ENCODE data around the gene NUAK2.
A peak's percentile ranks its signal among the peaks of the same experiment; 100 is the strongest.

Gene NUAK2

DNA sequence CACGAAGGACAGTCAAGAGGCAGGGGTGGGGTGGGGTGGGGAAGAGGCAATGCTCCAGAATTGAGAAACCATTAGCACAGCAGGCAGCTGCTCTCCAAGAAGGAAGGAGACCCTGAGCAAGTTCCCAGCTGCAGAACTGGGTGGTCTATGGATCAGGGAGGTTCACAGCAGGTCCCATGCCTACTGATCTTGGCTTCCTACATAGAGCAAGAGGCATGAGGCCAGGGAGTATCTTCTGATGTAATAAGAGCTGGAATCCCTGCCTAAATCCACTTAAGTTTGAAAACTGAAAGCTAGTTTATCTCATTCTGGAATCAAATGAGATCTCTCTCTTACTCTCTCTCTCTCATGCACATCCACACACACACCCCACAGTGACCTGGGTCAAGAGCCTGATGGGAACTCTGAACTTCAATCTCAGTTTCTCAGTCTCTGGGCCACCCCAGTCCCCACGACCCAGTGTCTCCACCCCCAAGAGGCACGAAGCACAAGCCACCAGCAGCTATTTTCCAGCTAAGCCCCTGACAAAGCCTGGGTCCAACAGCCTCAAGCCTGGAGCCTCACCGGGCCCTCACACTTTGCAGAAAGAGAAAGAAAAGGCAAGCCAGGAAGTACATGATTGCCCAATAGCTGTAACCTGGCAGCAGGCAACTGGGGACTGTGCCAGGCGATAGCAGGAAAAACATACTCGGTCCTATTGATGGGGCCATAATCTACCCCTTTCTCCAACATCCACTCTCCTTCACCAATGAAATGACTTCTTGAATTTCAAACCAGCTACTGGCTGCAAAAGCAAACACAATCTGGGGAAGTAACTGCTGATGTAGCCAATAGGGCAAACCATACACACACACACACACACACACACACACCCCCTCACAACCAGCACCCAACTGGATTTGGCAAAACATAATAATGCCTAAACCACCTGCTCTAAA is 2.2 kb downstream of the NUAK2 start:
- H3K27me3 ChIP-seq (ENCODE audit: control insufficient read depth in 1 of 2, insufficient read depth in 2 of 2, low read length in 2 of 2): peaks cover 2 to 3% of the 10 kb centered on the region in 2 donors
- H3K27ac ChIP-seq (ENCODE audit: low read length): no peak overlapping the region
- H3K4me3 ChIP-seq (ENCODE audit: low read length in 2 of 2): peak overlapping the region in 1 of 2 donors; percentile 40
- no peak overlapping the region for H3K9ac ChIP-seq (ENCODE audit: low read length in 2 of 2)
- peaks cover 27% of the 10 kb centered on the region for H3K4me1 ChIP-seq (ENCODE audit: control insufficient read depth, insufficient read depth, low read length)
- no peaks in the 10 kb centered on the region for H3K9me3 ChIP-seq (ENCODE audit: control insufficient read depth in 2 of 2, low read length in 2 of 2)
- no peaks in the 10 kb centered on the region for H3K36me3 ChIP-seq (ENCODE audit: control insufficient read depth in 2 of 2, insufficient read depth in 2 of 2, low read length in 2 of 2)

DNA sequence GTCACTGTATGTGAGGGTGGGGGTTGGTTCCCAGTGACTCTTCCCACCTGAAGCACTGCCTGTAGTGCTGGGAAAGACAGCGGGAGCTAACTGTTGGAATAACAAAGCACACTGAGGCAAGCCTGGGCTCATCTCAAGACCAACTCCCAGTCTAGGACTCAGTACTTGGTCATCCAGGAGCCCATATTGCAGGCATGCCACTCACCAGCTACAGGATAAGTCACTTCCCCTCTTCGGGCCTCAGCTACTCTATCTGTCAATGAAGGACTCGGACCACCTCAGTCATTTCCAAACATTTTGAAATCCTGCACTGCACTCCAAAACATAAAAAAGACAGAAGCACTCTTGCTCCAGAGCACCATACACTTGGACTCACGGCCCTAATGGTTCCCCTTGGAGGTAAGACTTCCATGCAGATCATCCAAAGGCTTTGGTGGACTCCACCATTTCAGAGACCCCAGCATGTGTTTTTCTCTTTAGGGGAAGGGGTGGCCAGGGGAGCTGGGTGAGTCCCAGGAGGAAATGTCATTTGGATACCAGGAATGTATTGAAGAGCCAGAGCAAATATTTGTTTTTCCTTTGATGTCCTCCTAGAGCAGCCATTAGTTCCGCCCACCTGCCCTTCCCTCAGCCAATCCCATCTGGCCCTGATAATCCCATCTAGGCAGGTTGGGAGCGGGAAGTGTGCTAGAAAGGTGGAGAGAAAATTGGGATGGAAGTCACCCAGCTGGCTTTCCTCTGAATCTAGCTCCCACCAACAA is 3.1 kb downstream of the NUAK2 start:
- peaks cover 2 to 3% of the 10 kb centered on the region in 2 donors for H3K27me3 ChIP-seq (ENCODE audit: control insufficient read depth in 1 of 2, insufficient read depth in 2 of 2, low read length in 2 of 2)
- no peak overlapping the region for H3K9ac ChIP-seq (ENCODE audit: low read length in 2 of 2)
- no peak overlapping the region for H3K27ac ChIP-seq (ENCODE audit: low read length)
- no peak overlapping the region for H3K4me3 ChIP-seq (ENCODE audit: low read length in 2 of 2)
- H3K4me1 ChIP-seq (ENCODE audit: control insufficient read depth, insufficient read depth, low read length): peaks cover 32% of the 10 kb centered on the region
- H3K9me3 ChIP-seq (ENCODE audit: control insufficient read depth in 2 of 2, low read length in 2 of 2): no peaks in the 10 kb centered on the region
- no peaks in the 10 kb centered on the region for H3K36me3 ChIP-seq (ENCODE audit: control insufficient read depth in 2 of 2, insufficient read depth in 2 of 2, low read length in 2 of 2)

DNA sequence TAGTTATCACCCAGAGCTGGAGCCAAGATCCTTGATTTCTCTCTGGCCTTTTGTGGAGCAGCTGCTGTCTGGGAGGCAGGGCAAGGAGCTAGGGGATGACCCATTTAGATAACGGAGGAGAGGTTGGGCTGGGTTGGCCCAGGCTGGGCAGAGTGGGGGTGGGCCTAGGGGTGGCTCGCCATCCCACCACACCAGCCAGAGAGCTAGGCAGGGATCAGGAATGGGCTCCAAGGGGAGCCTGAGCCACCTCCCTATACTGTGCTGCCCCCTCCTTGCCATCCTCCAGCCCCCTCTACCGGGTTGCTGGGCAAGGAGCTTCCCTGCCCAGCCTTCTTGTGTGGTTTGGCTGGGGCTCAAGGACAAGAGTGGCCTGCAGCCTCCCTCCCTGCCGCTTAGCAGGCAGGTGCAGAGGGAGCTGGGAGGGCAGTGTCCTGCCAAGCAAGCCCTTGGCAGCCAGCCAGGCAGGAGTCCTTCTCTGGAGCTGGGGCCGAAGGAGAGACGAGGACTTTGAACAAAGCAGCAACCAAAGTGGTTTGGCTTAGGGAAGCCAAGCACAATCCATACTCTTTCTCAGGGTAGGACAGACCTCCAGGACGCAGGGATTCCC is 4.1 kb downstream of the NUAK2 start:
- Histone ChIP-seq H3K27ac (ENCODE audit: low read length) (no peak overlapping the region), H3K27me3 (ENCODE audit: control insufficient read depth in 1 of 2, insufficient read depth in 2 of 2, low read length in 2 of 2) (peaks cover 2 to 3% of the 10 kb centered on the region in 2 donors), H3K36me3 (ENCODE audit: control insufficient read depth in 2 of 2, insufficient read depth in 2 of 2, low read length in 2 of 2) (no peaks in the 10 kb centered on the region), H3K4me1 (ENCODE audit: control insufficient read depth, insufficient read depth, low read length) (peaks cover 35% of the 10 kb centered on the region), H3K4me3 (ENCODE audit: low read length in 2 of 2) (no peak overlapping the region), H3K9ac (ENCODE audit: low read length in 2 of 2) (no peak overlapping the region), H3K9me3 (ENCODE audit: control insufficient read depth in 2 of 2, low read length in 2 of 2) (no peaks in the 10 kb centered on the region)

DNA sequence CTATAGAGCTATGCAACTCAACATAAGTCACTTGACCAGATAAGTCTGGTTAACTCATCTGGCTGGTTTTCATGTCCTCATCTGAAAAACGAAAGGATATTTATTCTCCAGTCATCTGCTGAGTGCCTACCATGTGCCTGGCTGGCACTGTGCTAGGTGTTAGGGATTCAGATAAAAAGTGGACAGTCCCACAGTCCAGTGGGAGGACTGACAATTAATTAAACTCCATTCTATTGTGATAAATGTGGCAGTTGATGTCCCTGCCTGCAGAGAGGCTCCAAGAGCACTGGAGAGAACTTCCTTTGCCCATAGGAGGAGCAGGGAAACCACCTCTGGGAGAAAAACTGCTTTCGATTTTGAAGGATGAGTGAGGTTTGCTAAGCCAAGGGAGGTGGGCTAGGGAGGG is 5.4 kb downstream of the NUAK2 start:
- no peaks in the 10 kb centered on the region for H3K36me3 ChIP-seq (ENCODE audit: control insufficient read depth in 2 of 2, insufficient read depth in 2 of 2, low read length in 2 of 2)
- H3K9me3 ChIP-seq (ENCODE audit: control insufficient read depth in 2 of 2, low read length in 2 of 2): no peaks in the 10 kb centered on the region
- H3K27ac ChIP-seq (ENCODE audit: low read length): no peak overlapping the region
- peaks cover 32% of the 10 kb centered on the region for H3K4me1 ChIP-seq (ENCODE audit: control insufficient read depth, insufficient read depth, low read length)
- no peak overlapping the region for H3K9ac ChIP-seq (ENCODE audit: low read length in 2 of 2)
- H3K27me3 ChIP-seq (ENCODE audit: control insufficient read depth in 1 of 2, insufficient read depth in 2 of 2, low read length in 2 of 2): peaks cover 3 to 8% of the 10 kb centered on the region in 2 donors
- H3K4me3 ChIP-seq (ENCODE audit: low read length in 2 of 2): no peak overlapping the region

DNA sequence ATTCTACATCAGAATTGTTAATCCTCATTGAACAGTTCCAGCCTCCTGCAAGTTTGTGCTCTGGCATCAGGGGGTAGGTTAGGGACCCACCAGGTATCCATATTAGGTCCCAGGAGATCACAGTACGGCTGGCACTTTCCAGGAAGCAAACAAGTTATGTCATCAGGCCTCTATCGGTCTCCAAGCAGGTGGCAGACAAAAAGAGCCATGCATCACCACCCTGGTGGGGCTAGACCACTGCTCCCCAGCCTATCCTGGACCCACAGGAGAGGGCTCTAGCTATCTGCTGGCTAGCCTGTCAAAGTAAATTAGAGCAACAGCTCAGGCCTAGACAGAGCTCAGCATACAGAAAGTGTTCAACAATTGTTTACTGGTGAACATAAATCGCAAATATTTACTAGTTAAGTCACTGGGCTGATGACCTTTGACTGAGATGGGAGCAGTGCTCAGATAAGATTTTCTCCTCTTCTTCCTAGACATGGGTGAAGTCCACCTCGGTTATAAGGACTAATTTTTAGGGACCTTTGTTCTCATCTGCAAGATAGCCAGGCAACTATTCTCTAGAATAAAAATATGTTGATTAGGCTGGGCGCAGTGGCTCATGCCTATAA is 6.4 kb downstream of the NUAK2 start:
- H3K9ac ChIP-seq (ENCODE audit: low read length in 2 of 2): no peak overlapping the region
- no peak overlapping the region for H3K27ac ChIP-seq (ENCODE audit: low read length)
- H3K4me3 ChIP-seq (ENCODE audit: low read length in 2 of 2): no peak overlapping the region
- no peaks in the 10 kb centered on the region for H3K9me3 ChIP-seq (ENCODE audit: control insufficient read depth in 2 of 2, low read length in 2 of 2)
- H3K4me1 ChIP-seq (ENCODE audit: control insufficient read depth, insufficient read depth, low read length): peaks cover 25% of the 10 kb centered on the region
- peaks cover 3 to 8% of the 10 kb centered on the region in 2 donors for H3K27me3 ChIP-seq (ENCODE audit: control insufficient read depth in 1 of 2, insufficient read depth in 2 of 2, low read length in 2 of 2)
- no peaks in the 10 kb centered on the region for H3K36me3 ChIP-seq (ENCODE audit: control insufficient read depth in 2 of 2, insufficient read depth in 2 of 2, low read length in 2 of 2)

DNA sequence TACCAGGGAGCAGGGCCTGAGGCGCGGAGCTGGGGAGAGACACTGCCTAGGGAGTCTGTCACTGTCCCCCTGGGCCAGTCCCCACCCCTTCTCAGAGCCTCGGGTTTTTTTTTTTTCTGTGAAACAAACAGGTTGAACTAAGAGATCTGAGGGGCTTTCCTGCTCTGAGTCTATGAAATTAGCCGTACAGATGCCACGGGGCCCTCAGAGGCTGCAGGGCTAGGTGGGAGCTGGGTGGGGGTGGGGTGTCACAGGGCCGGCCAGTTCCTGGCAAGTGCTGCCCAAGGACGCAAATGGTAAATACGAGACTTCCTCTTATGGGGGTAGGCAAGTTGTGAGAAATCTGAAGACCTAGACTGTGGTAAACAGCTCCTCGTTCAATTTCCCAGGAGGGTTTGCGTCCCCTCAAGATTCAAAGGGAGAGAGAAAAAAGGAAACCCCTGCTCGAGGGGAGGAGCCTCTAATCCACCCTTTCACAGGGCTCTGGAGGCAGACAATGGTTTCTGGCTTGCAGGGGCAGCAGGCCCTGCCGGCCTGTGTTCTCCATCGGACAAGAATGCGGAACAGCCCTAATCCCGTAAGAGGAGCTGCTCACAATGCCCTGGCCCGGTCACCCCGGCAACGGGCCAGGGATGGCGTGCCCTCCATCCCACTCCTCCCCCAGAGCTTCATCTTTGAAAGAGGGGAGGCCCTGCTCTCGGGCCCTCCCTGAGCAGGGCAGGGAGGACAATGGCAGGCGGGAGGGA is 7.8 kb downstream of the NUAK2 start:
- peak overlapping the region in 1 of 2 donors; percentile 29 for H3K4me3 ChIP-seq (ENCODE audit: low read length in 2 of 2)
- peaks cover 23% of the 10 kb centered on the region for H3K4me1 ChIP-seq (ENCODE audit: control insufficient read depth, insufficient read depth, low read length)
- peaks cover 0 to 8% of the 10 kb centered on the region in 2 donors for H3K27me3 ChIP-seq (ENCODE audit: control insufficient read depth in 1 of 2, insufficient read depth in 2 of 2, low read length in 2 of 2)
- H3K9me3 ChIP-seq (ENCODE audit: control insufficient read depth in 2 of 2, low read length in 2 of 2): no peaks in the 10 kb centered on the region
- peaks cover 0 to 2% of the 10 kb centered on the region in 2 donors for H3K36me3 ChIP-seq (ENCODE audit: control insufficient read depth in 2 of 2, insufficient read depth in 2 of 2, low read length in 2 of 2)
- no peak overlapping the region for H3K9ac ChIP-seq (ENCODE audit: low read length in 2 of 2)
- no peak overlapping the region for H3K27ac ChIP-seq (ENCODE audit: low read length)

DNA sequence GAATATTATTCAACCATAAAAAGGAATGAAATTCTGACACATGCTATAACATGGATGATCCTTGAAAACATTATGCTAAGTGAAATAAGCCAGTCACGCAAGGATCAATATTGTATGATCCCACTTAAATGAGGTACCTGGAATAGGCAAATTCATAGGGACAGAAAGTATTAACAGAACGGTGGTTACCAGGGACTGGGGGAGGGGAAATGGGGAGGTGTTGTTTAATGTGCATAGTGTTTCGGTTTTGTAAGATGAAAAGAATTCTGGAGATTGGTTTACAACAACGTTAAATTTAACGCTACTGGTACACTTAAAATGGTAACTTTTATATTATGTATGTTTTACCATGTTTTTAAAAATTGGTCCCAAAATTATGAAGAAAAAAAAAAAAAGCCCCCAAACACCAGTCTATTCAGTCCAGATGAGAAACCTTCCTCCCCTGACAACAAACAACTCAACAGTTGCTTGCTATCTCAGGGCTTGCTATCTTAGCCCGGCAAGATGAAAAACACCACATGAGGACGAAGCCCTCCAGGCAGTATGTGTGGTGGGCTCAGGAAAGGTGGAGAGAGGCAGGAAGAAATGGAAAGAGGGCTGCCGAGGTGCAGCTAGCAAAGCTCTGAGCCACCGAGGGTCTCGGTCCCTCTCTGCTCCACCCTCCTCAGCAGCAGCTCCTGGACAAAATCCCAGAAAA is 8.5 kb downstream of the NUAK2 start:
- H3K36me3 ChIP-seq (ENCODE audit: control insufficient read depth in 2 of 2, insufficient read depth in 2 of 2, low read length in 2 of 2): peaks cover 0 to 2% of the 10 kb centered on the region in 2 donors
- H3K4me1 ChIP-seq (ENCODE audit: control insufficient read depth, insufficient read depth, low read length): peaks cover 21% of the 10 kb centered on the region
- H3K9me3 ChIP-seq (ENCODE audit: control insufficient read depth in 2 of 2, low read length in 2 of 2): no peaks in the 10 kb centered on the region
- H3K4me3 ChIP-seq (ENCODE audit: low read length in 2 of 2): no peak overlapping the region
- H3K27ac ChIP-seq (ENCODE audit: low read length): no peak overlapping the region
- H3K9ac ChIP-seq (ENCODE audit: low read length in 2 of 2): no peak overlapping the region
- peaks cover 0 to 8% of the 10 kb centered on the region in 2 donors for H3K27me3 ChIP-seq (ENCODE audit: control insufficient read depth in 1 of 2, insufficient read depth in 2 of 2, low read length in 2 of 2)

DNA sequence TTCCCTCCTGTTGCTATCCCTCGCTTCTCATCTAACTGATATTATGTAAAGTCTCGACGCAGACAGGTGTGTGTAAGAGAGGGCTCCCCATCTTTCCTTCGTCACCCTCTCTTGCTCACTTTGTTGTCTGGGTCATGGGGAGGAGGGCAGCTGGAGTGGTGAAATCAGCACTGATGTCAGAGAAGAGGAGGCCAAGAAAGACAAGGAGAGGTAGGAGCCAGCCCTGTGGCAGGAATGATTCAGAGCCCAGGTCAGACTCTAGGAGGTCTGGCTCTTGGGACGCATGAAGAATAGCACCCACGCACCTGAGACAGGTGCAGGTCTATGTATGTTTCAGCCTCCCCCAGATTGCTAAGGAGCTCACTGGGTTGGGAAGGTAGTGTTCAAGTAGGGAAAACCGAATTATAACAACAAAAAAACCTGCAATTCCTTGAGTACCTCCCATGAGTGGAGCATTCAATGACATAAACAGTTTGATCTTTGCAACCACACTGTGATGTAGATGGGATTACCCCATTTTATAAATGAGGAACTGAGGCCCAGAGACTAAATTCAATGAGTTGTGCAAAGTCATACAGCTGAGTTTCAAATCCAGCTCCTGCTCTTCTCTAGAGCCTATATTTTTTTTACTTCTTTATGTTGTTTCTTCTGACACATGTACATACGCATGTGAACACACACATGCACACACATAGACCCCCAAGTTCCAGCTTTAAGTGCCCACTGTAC is 10.4 kb downstream of the NUAK2 start:
- peaks cover 9% of the 10 kb centered on the region for H3K4me1 ChIP-seq (ENCODE audit: control insufficient read depth, insufficient read depth, low read length)
- no peak overlapping the region for H3K9ac ChIP-seq (ENCODE audit: low read length in 2 of 2)
- H3K27me3 ChIP-seq (ENCODE audit: control insufficient read depth in 1 of 2, insufficient read depth in 2 of 2, low read length in 2 of 2): peaks cover 0 to 6% of the 10 kb centered on the region in 2 donors
- H3K36me3 ChIP-seq (ENCODE audit: control insufficient read depth in 2 of 2, insufficient read depth in 2 of 2, low read length in 2 of 2): peaks cover 0 to 2% of the 10 kb centered on the region in 2 donors
- H3K4me3 ChIP-seq (ENCODE audit: low read length in 2 of 2): no peak overlapping the region
- H3K27ac ChIP-seq (ENCODE audit: low read length): no peak overlapping the region
- no peaks in the 10 kb centered on the region for H3K9me3 ChIP-seq (ENCODE audit: control insufficient read depth in 2 of 2, low read length in 2 of 2)

DNA sequence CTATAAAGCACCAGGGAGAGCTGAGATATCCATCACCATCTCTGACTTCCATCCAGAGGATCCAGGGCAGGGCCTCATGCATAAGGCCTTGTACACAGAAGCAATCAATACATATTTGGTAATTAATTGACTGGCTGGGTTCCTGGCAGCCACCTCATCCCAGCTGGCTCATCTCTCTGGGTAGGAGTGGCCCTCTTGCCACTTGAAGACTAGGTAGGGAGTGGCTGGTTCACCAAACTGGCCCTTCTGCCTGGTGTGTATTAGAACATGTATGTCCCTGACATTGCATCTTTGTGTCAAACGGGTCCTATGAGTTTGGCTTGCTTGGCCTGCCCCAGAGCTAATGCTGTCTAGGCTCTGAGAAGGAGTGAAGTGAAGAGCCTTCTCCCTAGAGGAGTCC is 11.8 kb downstream of the NUAK2 start:
- H3K4me1 ChIP-seq (ENCODE audit: control insufficient read depth, insufficient read depth, low read length): peaks cover 9% of the 10 kb centered on the region

More for the DNA sequence above, 11.8 kb downstream of the NUAK2 start:
- no peak overlapping the region for H3K4me3 ChIP-seq (ENCODE audit: low read length in 2 of 2)
- peaks cover 2 to 3% of the 10 kb centered on the region in 2 donors for H3K36me3 ChIP-seq (ENCODE audit: control insufficient read depth in 2 of 2, insufficient read depth in 2 of 2, low read length in 2 of 2)
- no peak overlapping the region for H3K27ac ChIP-seq (ENCODE audit: low read length)
- H3K27me3 ChIP-seq (ENCODE audit: control insufficient read depth in 1 of 2, insufficient read depth in 2 of 2, low read length in 2 of 2): peaks cover 0 to 6% of the 10 kb centered on the region in 2 donors
- H3K9me3 ChIP-seq (ENCODE audit: control insufficient read depth in 2 of 2, low read length in 2 of 2): no peaks in the 10 kb centered on the region
- H3K9ac ChIP-seq (ENCODE audit: low read length in 2 of 2): no peak overlapping the region
